Mesothelial cell of epicardium (in vitro differentiated cells): ENCODE results near the gene NMRK2. TPM values are rescaled to one million over a fixed set of nuclear protein-coding genes. Genes with fewer than 3 reads are reported as not detected.

Experiments used
- DNase-seq, 2 experiments: peaks; one replicate each; pipeline ENCODE4 v3.0.0; 2021; ENCODE audit warnings: low spot score in 2 of 2; ENCODE audit not compliant: unreplicated experiment in 2 of 2
- H3K27ac Mint-ChIP-seq: 2 replicates; pipeline ENCODE4 v1.8.0; 2021; ENCODE audit warnings: mixed read lengths
- H3K27me3 Mint-ChIP-seq: 2 replicates; pipeline ENCODE4 v1.8.0; 2021; ENCODE audit warnings: low read depth, mixed read lengths
- H3K36me3 Mint-ChIP-seq: 2 replicates; pipeline ENCODE4 v1.8.0; 2021; ENCODE audit warnings: mixed read lengths
- H3K4me1 Mint-ChIP-seq: 2 replicates; pipeline ENCODE4 v1.8.0; 2021; ENCODE audit warnings: mixed read lengths
- H3K4me3 Mint-ChIP-seq: 2 replicates; pipeline ENCODE4 v1.8.0; 2021; ENCODE audit warnings: mild to moderate bottlenecking, moderate library complexity, mixed read lengths
- H3K9me3 Mint-ChIP-seq: 2 replicates; pipeline ENCODE4 v1.8.0; 2021; ENCODE audit warnings: mixed read lengths
- CTCF ChIP-seq: fragments of 200-600 bp; sonication (generic); IDR thresholded peaks from one replicate; pipeline ENCODE4 v1.5.0; 2021; ENCODE audit warnings: antibody characterized with exemption; ENCODE audit not compliant: unreplicated experiment
- microRNA-seq: library from miRNA; unstranded; fragments of <30 nt; microRNA quantifications from one replicate; pipeline ENCODE4 v1.2.0, GENCODE V29; 2021; ENCODE audit warnings: inconsistent platforms, mixed read lengths
- total RNA-seq: library from RNA; stranded (reverse); gene quantifications from 3 replicates; pipeline ENCODE4 v1.2.1, GENCODE V29; 2021

NMRK2 gene
- total RNA-seq, 1 donor from 2014 or later, result not detected

- Mint-ChIP-seq H3K4me3 (peak overlapping the region; percentile 4), H3K4me1 (peaks cover 18% of the 10 kb centered on the region), H3K27me3 (peaks cover 6% of the 10 kb centered on the region), H3K27ac (no peak overlapping the region), H3K36me3 (no peaks in the 10 kb centered on the region), H3K9me3 (no peaks in the 10 kb centered on the region)
- TF ChIP-seq CTCF, result no peak
- DNase-seq, result no peak
Measured at GRCh38 chr19:3990815-3991117, 57.9 kb downstream of the NMRK2 start.

Small RNAs within 50 kb of the gene (microRNA-seq; reads per million reads assigned to microRNA genes)
- gene MIR637, result not detected

Other genes with a start within 250 kb of the NMRK2 start
- gene PIP5K1C, start 232.6 kb upstream of the NMRK2 start, total RNA-seq, result 43.9 to 47.1 TPM (median 45.7 TPM) in 3 replicates
- 20.0 to 21.7 TPM (median 20.1 TPM) in 3 replicates for gene TJP3, start 224.7 kb upstream of the NMRK2 start, total RNA-seq
- 22.1 to 25.2 TPM (median 23.5 TPM) in 3 replicates for gene APBA3, start 171.4 kb upstream of the NMRK2 start, total RNA-seq
- gene MRPL54, start 170.4 kb upstream of the NMRK2 start, total RNA-seq, result 26.8 to 30.2 TPM (median 27.6 TPM) in 3 replicates
- gene RAX2, start 160.8 kb upstream of the NMRK2 start, total RNA-seq, result not detected in 3 replicates
- 3.7 to 5.0 TPM (median 4.0 TPM) in 3 replicates for gene MATK, start 146.7 kb upstream of the NMRK2 start, total RNA-seq
- 2.6 to 3.6 TPM (median 3.0 TPM) in 3 replicates for gene ZFR2, start 64.0 kb upstream of the NMRK2 start, total RNA-seq
- 0.18 TPM in 1 of 3 replicates, not detected in the others for gene ATCAY, start 52.4 kb upstream of the NMRK2 start, total RNA-seq
- 127 to 135 TPM (median 131 TPM) in 3 replicates for gene DAPK3, start 38.0 kb downstream of the NMRK2 start, total RNA-seq
- 2,808 to 2,923 TPM (median 2,892 TPM) in 3 replicates for gene EEF2, start 52.4 kb downstream of the NMRK2 start, total RNA-seq
- gene PIAS4, start 74.7 kb downstream of the NMRK2 start, total RNA-seq, result 47.9 to 50.1 TPM (median 48.0 TPM) in 3 replicates
- 27.3 to 27.9 TPM (median 27.7 TPM) in 3 replicates for gene ZBTB7A, start 133.8 kb downstream of the NMRK2 start, total RNA-seq
- gene MAP2K2, start 191.1 kb downstream of the NMRK2 start, total RNA-seq, result 147 to 161 TPM (median 152 TPM) in 3 replicates
- not detected in 3 replicates for gene CREB3L3, start 220.6 kb downstream of the NMRK2 start, total RNA-seq
- 25.4 to 31.9 TPM (median 25.6 TPM) in 3 replicates for gene SIRT6, start 249.5 kb downstream of the NMRK2 start, total RNA-seq
- 0.75 to 0.98 TPM (median 0.86 TPM) in 3 replicates for gene ANKRD24, start 249.6 kb downstream of the NMRK2 start, total RNA-seq